Inflammatory macrophage treated with lipopolysaccharide for 4 hours (primary cell): ENCODE measurements around the gene FRMD1.

Experiments
- DNase-seq: peaks from one replicate; pipeline ENCODE4 v3.0.0-alpha.2; 2020

FRMD1 gene

DNA sequence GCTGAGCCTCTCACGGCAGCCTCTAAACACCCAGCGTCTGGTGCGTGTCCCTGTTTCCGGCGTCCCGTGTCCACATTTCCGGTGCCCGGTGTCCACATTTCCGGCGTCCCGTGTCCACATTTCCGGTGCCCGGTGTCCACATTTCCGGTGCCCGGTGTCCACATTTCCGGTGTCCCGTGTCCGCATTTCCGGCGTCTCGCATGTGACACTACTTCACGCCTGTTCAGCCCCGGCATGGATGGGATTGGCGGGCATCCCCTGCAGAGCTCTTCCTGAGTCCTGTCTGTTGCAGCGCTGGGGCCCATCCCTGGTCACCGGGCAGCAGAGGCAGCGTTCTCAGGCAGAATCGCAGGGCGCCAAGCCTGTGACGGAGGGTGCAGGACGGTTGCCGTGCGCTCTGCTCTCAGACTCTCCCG is 3.2 kb downstream of the FRMD1 start:
- no peak for DNase-seq

DNA sequence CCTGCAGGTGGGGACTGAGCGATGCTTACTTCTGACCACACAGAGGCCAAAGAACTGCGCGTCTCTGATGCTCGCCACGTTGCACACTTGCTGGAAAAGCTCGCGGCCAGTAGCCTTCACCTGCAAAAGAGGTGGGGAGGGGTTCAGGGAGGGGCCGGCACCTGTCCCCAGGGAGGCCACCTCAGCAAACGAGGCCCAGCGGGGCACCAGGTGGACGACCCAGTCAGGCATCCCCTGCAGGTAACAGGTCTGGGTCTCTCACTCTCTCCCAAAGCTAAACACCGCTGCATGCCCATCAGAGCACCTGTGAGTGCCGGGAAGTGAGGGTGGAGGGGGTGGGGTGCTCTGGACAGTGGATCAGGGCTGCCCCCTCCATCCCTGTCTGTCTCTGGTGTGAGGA is 3.8 kb downstream of the FRMD1 start:
- no peak for DNase-seq

DNA sequence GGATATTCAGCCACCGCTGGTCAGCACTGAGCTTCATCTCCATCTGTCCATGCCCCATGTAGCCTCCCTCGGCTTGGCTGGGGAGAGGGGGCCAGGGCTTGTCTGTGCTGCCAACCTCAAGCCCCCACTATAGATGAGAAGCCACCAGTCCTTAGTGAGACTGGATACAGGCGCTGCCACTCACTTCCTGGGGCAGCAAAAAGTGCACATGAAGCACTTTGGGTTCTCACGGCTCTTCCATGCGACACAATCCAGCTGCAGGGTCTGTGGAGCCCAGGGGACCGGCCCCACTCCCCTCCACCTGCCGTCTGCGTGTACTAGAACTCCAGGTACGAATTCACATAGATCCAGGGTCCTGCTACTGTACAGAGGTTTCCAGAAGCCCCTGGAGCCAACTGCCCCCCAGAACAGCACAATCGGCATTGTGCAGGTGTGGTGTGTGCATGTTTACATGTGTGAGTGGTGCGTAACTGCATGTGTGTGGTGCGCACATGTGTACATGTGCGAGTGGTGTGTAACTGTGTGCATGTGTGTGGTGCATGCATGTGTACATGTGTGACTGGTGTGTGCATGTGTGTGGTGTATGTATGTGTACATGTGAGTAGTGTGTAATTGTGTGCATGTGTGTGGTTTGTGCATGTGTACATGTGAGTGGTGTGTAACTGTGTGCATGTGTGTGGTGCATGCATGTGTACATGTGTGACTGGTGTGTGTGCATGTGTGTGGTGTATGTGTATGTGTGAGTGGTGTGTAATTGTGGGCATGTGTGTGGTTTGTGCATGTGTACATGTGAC is 4.9 kb downstream of the FRMD1 start:
- DNase-seq: no peak

DNA sequence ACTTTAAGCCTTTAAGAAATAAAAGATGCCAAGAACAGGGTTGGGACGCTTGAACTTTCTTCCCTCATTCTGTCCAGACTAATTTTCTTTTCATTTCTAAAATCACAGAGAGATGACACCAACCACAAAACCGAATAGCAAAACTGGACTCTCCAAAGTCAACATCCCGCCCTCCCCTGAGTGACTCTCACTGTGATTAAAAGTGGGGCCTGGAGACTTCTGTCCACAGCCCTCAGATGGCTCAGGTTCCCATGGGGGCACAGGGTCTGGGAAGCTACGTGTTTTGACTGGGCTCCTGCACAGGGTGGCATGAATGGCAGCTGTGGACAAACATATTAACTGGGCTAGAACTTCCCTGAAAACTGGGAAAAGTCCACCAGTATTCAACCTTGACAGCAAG is 6.3 kb downstream of the FRMD1 start:
- no peak for DNase-seq

DNA sequence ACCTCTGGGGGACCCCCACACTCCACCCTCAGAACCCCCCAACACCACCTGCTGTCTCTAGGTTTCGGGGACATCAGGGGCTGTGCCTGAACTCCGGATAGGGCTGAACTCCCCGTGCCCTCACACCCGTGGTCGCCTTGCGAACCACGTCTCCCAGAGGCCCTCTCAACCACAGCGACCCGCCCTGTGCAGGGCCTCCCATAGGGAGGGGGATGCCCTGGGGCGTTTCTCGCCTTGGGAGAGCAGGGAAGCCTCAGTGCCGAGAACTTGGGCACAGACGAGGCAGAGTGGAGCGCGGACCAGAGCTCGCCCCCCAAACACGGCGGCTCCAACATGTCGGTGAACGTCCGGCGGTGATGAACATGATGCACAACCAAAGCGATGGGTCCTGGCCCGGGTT is 6.8 kb downstream of the FRMD1 start:
- no peak for DNase-seq

DNA sequence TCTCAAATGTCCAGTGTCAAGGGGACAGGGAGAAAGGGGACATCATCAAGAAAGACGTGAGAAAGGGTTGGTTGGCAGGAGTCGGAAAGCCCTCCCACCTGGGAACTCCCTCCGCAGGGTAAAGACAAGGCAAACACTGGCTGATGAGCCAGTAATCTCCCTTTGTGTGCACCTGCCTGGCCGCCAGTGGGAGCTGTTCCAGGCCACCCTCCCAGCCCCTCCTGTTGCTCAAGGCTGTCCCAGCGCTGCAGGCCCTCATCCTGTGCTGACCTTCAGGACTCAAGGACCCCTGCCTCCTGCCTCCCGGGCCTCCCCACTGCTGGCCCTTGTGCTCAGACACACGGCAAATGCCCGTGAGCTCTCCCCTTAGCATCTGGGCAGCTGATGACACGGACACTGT is 7.4 kb downstream of the FRMD1 start:
- DNase-seq: no peak

DNA sequence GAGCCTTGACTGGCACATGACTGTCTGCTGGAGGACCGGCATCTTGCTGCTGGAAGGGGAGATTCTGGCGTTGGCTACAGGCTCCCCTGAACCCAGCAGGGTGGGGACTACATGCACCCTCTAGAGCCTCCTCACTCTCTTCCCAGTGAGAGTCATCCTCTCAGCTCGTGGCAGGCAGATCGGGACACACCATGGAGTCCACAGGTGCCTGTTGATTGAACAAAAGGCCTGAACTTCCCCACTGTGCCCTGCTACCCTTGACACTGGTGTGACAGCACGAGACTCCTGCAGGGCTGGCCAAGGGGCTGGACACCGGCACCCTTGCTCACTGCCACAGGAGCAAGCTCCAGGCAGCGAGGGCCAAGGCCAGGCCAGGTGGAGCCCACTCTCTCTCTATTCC is 8.2 kb downstream of the FRMD1 start:
- no peak for DNase-seq

DNA sequence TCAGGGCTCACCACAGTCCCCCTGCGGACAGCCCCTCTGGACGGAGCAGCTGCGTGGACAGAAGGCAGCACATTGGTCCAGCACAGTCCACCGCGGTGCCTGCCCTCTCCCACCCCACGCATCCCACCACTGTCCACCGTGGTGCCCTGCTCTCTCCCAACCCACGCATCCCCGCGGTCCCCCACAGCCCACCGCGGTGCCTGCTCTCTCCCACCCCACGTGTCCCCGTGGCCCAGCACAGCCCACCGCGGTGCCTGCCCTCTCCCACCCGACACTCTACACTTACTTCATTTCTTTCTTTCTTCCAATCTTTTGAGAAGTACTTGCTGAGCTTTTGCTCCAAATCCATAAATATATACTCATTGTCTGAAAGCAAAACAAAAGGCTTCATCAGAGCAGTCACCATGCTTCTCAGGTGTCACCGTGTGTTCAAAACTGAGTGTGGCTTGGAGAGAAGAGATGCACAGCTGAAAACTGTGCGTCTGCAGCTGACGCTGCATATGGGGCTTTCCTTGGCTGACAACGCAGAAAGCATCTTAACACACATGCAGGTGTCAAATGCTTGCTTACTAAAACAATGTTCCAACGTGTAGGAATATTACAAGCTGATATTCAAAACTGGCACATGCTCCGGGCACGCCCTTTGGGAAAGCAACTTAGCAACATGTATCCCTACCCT is 11.8 kb downstream of the FRMD1 start:
- DNase-seq: no peak

DNA sequence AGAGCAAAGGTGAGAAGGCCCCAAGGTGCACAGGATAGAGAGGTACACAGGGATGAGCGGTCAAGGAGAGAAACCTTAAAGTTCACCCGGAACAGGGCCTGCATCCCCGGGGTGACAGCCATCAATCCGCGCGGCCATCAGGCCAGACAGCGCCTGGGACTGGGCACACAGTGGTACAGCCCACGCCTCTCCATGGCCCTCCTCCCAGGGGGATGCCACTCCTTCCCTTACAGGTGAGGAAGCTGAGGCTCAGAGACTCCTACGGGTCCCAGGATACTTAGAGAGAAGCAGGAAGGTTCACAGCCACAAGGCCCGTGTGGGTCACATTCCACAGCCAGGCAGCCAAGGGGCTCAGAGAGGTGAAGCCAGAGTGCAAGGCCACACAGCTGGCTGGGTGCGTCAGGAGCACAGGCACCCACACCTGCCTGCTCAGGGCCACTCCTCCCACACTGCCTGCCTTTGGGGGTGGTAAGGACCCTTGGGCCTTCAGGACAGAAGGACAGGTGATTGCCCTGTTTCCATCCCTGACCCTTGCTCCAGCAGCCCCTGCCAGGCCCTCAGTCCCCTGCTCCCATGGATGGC is 14.7 kb downstream of the FRMD1 start:
- DNase-seq: no peak

DNA sequence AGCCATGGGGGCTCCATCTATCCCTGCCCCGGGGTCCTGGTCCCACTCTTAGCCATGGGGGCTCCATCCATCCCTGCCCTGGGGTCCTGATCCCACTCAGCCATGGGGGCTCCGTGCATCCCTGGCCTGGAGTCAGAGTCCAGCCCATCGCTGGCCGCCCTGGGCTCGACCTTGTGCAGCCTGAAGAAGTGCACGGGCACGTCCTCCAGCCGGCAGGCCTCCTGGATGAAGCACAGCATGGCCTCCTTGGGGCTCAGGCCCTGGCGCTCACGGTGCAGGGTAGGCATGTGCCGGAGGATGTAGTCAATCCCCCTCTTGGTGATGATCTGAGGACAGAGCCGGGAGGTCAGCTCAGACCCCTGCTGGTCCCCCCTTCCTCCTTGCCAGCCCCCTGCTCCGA is 15.6 kb downstream of the FRMD1 start:
- no peak for DNase-seq

DNA sequence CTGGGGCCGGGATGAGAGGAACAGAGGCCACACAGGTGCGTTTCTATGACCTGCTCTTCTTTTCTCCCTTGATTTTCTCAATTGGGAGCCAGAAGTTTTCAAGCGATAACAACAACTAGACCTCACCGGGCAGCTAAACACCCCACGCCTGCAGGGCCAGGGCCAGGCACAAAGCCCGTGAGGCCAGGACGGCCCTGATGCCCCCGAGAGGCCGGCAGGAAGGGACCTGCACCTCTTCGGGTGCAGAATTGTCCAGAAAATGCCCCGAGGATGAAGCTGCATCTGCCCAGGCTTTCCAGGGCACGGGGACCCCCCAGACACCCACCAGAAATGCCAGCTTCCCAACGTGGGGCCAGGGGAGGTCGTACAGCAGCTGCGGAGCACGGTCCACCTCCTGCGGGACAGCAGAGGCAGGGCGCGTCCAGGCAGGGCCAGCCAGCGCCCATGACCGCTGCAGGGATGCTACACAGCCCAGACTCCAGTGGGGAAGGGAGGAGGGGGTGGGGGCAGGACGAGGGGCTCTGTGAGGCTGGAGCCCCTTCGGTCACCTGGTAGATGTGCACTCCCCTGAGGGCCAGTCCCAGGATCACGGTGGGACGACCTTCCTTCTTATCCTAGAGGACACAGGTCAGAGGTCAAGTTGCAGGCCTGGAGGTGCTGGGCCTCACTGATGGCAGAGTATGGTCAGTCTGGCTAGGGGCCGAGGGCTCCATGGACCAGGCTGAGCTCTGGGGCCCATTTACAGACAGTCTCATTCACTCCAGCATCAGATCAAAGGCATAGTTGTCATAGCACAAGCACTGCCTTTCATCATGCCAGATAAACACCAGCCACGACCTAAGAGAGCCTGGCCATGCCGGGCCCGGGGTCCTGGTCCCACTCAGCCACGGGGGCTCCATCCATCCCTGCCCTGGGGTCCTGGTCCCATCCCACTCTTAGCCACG is 16.4 kb downstream of the FRMD1 start:
- no peak for DNase-seq

DNA sequence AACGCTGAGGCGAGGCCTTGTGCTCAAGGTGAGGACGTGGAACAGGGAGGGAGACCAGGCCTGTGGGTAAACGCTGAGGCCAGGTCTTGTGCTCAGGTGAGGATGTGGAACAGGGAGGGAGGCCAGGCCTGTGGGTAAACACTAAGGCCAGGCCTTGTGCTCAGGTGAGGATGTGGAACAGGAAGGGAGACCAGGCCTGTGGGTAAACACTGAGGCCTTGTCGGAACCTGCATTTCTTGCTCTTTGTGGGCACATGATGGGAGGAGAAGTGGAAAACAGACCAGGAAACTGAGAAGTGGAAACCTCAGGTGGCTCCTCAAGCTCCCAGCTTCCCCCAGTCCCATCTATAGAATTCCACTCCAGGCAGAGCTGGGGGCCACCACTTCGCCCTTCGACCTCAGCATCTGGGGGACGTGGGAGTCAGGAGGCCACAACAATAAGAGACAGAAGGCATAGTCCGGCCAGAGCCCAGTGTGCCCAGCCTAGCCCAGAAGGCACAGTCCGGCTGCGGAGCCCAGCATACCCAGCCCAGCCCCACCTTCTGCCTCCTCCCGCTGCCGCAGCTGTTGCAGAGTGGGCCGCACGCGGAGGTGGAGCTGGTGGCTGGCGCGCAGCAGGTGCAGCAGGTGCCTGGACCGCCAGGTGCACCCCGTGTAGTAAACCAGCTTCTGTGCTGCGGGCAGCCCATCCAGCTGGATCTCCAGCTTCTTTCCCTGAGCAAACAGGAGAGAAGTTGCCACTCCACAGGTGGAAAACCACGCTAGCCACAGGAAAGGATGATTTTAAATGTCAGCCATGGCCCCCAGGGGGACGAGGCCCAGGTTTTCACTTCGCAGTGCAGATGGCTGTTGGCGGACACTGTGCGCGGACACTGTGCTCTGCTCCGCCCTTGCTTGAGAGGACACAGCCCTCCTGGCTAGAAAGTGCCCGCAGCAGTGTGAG is 17.5 kb downstream of the FRMD1 start:
- no peak for DNase-seq

DNA sequence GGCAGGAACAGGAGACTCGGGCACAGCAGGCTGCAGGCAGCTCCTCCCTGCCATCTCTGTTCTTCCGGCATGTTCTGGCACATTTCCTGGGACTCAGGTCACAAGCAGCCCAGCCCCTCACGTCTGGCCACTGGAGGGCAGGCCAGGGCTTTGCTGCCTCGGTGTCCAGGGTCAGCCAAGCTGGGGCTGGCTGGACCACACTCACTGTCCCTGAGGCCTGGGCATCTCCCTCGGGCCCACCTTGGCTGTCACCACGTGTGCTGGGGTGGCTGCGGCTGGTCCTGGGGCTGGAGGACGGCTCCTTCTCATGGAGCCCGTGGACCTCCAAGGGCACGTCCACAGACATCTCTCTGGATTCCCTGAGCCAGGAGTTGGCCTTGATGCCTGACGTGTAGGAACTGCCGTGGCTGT is 18.5 kb downstream of the FRMD1 start:
- DNase-seq: no peak

DNA sequence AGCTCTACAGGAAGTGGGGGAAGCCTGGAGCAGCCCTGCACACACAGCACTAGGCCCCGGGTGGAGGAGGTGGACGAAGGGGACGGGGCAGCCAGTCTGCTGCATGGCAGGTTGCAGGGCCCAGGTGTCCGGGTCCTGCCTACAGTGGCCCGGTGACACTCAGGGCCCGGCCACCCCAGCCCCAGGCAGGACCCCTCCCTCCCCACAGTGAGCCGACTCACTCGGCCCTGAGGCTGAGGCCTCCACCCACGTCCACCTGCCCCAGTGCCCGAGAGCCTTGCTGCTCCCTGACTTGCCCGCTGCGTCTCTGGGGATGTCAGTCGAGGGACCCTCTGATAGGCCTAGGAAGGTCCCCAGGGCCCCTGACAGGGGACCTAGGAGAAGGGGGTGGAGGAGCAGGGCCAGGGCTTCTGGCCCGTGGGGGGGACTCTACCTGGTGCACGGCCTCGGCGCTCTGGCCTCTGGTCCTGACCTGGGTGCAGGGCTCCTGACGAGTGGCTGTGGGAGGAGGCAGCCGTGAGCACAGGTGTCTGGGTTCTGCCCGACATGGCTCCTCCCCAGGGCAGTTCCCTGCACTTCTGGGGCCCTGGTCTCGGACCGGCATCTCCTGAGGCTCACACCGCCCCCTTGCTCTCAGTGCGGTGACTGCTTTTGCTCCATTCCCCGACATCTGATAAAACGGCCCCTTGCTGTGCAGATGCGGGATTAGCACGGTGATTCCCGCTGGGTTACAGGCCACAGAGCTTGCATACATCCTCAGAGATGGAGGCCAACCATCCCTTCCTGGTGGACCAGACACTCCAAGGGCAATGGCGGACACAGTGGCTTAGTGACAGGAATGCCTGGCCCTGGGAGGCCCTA is 20.1 kb downstream of the FRMD1 start:
- DNase-seq: no peak

DNA sequence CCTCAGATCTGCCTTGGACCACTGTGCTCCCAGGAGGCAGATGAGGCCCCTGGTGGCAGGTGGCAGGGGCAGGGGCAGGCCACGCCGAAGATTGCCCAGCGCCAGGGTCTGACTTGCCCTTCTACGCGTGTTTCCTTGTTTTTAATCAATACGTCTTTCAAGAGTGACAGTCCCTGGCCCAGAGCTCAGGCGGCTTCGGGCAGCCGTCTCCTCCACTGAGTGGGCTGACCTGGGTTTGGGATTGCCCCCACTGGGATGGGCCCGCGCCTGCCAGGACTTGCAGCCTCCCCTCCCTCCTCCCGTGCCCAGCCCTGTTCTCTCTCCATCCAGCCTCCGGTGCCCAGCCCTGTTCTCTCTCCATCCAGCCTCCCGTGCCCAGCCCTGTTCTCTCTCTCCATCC is 21.2 kb downstream of the FRMD1 start:
- DNase-seq: no peak

DNA sequence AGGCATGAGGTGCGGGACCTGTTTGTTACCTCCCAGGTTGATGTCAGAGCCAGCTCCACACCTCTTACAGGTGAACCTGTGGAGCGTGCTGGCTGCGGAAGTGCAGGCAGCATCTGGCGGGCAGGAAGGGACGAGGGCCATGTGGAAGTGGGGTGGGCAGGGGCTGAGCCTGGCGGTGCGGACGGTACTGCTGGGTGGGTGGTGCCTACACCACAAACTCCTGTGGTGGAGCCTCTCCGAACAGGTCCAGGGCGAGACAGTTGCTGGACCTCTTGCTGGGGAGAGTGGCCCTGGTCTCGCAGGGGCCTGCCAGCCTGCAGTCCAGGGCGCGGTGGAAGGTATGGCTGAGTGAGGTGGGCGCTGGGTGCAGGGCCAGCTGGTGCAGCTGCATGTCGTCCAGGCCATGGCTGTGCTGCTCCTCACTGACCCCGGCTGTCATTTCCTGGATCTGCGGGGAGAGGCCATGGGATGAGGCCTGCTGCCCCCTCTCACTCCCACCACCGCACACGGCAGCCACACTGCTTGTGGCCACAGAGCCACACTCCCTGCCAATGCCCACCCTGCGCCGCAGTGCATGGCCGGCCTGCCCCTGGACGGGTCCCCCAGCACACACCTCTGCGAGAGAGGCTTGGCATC is 22.0 kb downstream of the FRMD1 start:
- no peak for DNase-seq

DNA sequence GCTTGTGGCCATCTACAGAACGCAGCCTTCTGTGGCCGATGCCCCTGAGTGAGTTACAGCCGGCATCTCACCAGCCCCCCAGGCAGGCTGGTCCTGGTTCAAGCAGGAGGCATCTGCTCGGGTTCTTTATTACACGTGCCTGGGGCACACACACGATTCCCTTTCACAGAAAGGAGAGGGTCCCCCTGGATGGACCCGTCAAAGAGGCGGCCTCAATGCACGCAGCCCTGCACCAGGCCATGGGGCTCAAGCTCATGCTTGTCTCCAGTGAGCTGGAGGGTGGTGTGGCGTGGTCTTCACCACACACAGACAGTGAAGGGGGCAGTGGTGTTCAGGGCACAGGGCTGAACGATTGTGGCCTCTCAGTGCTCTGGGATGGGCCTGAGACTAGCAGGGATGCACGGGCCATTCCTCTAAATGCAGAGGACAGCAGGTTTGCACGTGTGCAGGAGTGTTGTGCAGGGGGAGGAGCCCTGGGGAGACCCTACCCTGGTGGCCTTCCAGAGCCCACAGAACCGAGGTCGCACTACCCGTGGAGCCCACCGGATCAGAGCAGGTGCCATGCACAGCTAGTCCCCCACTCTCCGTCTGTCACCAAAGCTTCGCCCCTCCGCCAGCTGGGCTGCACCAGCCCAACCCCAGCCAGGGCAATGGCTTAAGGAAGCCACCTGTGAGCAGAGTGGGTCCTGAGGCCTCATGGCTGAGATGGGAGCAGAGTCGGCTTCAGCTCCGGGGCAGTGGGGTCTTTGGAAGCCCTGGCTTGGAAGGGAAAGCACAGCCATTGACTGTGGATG is 23.1 kb downstream of the FRMD1 start:
- no peak for DNase-seq

DNA sequence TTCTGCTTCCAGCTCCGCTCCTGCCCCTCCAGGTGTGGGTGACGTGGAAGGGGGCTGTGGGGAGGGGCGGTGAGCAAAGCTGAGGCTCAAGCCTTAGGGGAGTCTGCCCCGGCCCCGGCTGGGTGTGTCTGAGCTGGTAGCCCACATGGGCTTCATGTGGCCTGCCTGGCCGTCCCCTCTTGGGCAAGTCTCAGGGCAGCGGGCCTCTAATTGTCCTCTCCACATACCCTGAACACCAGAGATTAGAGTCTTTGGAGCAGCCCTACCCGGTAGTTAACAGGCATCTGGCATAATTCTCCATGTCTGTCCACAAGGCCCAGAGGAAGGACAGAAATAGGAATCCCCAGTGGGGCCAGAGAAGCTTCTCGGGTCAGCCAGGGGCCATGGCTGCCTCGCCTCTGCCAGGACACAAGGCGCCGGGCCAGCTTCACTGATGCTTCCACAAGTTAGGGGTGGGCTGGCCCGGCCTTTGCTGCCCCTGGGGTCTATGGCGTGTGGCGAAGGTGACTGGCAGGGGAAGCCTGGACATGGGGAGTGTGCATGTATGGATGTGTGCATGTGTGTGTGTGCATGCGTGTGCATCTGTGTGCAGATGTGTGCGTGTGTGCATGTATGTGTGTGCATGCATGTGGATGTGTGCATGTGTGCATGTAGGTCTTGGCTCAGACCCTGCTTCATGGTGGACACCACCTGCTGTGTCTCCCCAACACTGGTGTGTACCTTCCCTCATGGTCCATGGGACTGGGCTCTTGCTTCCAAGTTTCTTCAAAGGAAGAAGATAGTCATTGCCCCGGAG is 24.0 kb downstream of the FRMD1 start:
- no peak for DNase-seq

DNA sequence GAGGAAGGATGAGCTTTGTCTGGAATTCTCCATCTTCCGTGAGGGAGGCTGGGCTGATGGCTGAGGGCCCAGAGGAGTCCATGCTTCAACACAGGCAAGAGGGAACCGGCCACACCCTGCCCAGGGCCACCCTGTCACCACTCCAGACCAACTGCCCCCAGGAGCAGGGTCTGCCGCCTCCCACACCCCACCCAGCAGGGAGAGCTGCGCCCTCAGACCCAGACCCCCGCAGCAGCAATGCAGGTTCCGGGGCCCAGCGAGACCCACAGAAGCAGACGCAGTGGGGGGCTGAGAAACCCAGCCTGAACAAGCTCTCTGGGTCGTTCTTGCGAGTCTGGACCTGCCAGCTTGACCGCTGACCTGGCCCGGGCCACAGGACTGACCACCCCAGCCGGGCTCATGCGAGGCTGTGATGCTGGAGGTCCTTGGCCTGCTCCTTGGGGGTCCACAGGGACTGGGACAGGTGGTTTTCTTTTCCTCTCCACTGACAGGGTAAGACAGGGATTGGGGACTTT is 25.0 kb downstream of the FRMD1 start:
- no peak for DNase-seq
